Right lobe of liver (tissue), 6 donors: Measurements from ENCODE around the gene WTAP. TPM values are rescaled to one million over a fixed set of nuclear protein-coding genes. Genes with fewer than 3 reads are reported as not detected.

ENCODE experiments used
- ATAC-seq, 4 donors: fragments of 200-7000 bp; cut with Tn5 transposase; one replicate each; pipeline ENCODE4 v1.9.1; 2020; ENCODE audit warnings: mild to moderate bottlenecking in 4 of 4, moderate library complexity in 4 of 4
- DNase-seq, 3 donors: peaks; one replicate each; pipeline ENCODE4 v3.0.0-alpha.2; 2020
- H3K27ac ChIP-seq, 3 donors: fragments of 200-600 bp; one replicate each; pipeline ENCODE4 v1.8.0; 2022
- H3K27me3 ChIP-seq, 2 donors: fragments of 200-600 bp; one replicate each; pipeline ENCODE4 v1.8.0; 2022
- H3K36me3 ChIP-seq, 4 donors: fragments of 200-600 bp; sonication (generic) in 1 of 4; one replicate each; pipeline versions ENCODE4 v1.5.1 to v1.8.0; 2017 to 2022; ENCODE audit warnings: control low read depth in 1 of 4
- H3K4me1 ChIP-seq, 4 donors: fragments of 200-600 bp; sonication (generic) in 1 of 4; one replicate each; pipeline versions ENCODE4 v1.5.1 to v1.8.0; 2017 to 2022; ENCODE audit warnings: control low read depth in 1 of 4
- H3K4me3 ChIP-seq, 3 donors: fragments of 200-600 bp; one replicate each; pipeline ENCODE4 v1.8.0; 2022
- H3K9me3 ChIP-seq, 4 donors: fragments of 200-600 bp; sonication (generic) in 1 of 4; one replicate each; pipeline versions ENCODE4 v1.5.1 to v1.8.0; 2017 to 2022; ENCODE audit warnings: control low read depth in 1 of 4
- POLR2A ChIP-seq: fragments of 450-650 bp; IDR thresholded peaks from one replicate; pipeline ENCODE4 v1.6.1; 2017; ENCODE audit warnings: antibody characterized with exemption, mild to moderate bottlenecking
- WGBS: methylation state at CpG from one replicate; pipeline ENCODE4 v1.1.6; 2018; ENCODE audit warnings: low coverage, low lambda C conversion rate; ENCODE audit not compliant: insufficient coverage; ENCODE audit errors: missing lambda C conversion rate; 5-methylcytosine and 5-hydroxymethylcytosine counted together
- intact Hi-C, 2 donors: fragments of 100-400 bp; cut with DNase I; formaldehyde crosslinking; loops; one replicate each; pipeline versions ENCODE4 v1.11.2 to v1.14.1; 2022
- total RNA-seq, 6 experiments: library from RNA; depleted of rRNA in 2 of 6; stranded (reverse); fragments of >200 nt in 2 of 6; fragmentation: NEBNext Ultra II Directional in 3 of 6; extraction: Animal tissue kit (Norgen Biotek cat#: 25700) in 3 of 6; gene quantifications; one replicate each; pipeline versions ENCODE4 v1.1.0 to v1.2.4, GENCODE V29; 2016 to 2023
- TF ChIP-seq, protein P1 (sequence below), 4 donors: fragments of 200-600 bp in 3 of 4; fragments of 450-650 bp in 1 of 4; IDR thresholded peaks; one replicate each; pipeline versions ENCODE4 v1.5.1 to v1.8.0; 2016 to 2022; ENCODE audit warnings: antibody characterized with exemption in 4 of 4, mild to moderate bottlenecking in 2 of 4
- donor health status: DM: no; HTN: yes; CAD: no.
- donor health status: DM: no; HTN: no; CAD: no.
- donor health status: DM: no; HTN: no; CAD: no.
- donor health status: DM: no; HTN: yes; CAD: no.
- donor health status: DM: no; HTN: yes; CAD: no.

Gene WTAP
- total RNA-seq, 6 experiments from 2014 or later, result 21.1 to 64.3 (median 37.6) TPM

DNA sequence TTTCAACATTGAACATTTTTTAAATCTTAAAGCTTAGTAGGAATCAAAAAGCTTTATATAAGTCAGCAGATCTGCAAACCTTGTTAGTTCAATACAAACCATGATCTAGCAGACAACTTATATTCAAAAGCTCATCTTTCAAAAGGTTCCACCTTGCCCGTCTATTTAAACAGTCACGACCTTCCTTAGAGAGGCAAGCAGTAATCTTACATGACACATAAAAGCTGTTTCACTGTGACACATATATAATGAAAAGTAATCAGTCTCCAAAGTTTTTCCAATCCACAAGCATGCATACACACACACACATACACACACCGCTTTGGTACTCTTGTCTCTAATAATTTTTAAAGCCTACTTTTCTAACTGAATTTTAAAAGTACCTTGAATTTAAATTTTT is 47.2 kb upstream of the WTAP start:
- peak overlapping the region in 2 of 3 donors; percentile 12 to 53 for H3K27ac ChIP-seq
- 61% methylated on average over 3 of the region's 3 CpGs for WGBS
- H3K4me3 ChIP-seq, result no peak overlapping the region
- no peaks in the 10 kb centered on the region for H3K9me3 ChIP-seq
- peaks cover 0 to 37% (median 13%) of the 10 kb centered on the region in 4 donors for H3K4me1 ChIP-seq
- no peak for DNase-seq
- peak in 1 of 4 donors; percentile 6 for ATAC-seq
- H3K27me3 ChIP-seq, result no peaks in the 10 kb centered on the region
- intact Hi-C loops, result no loop called here
- no peak for TF ChIP-seq POLR2A
- TF ChIP-seq, protein P1, sequence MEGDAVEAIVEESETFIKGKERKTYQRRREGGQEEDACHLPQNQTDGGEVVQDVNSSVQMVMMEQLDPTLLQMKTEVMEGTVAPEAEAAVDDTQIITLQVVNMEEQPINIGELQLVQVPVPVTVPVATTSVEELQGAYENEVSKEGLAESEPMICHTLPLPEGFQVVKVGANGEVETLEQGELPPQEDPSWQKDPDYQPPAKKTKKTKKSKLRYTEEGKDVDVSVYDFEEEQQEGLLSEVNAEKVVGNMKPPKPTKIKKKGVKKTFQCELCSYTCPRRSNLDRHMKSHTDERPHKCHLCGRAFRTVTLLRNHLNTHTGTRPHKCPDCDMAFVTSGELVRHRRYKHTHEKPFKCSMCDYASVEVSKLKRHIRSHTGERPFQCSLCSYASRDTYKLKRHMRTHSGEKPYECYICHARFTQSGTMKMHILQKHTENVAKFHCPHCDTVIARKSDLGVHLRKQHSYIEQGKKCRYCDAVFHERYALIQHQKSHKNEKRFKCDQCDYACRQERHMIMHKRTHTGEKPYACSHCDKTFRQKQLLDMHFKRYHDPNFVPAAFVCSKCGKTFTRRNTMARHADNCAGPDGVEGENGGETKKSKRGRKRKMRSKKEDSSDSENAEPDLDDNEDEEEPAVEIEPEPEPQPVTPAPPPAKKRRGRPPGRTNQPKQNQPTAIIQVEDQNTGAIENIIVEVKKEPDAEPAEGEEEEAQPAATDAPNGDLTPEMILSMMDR (IDR thresholded peaks at IDR 0.05), result no peak
- peaks cover 0 to 57% (median 27%) of the 10 kb centered on the region in 4 donors for H3K36me3 ChIP-seq

DNA sequence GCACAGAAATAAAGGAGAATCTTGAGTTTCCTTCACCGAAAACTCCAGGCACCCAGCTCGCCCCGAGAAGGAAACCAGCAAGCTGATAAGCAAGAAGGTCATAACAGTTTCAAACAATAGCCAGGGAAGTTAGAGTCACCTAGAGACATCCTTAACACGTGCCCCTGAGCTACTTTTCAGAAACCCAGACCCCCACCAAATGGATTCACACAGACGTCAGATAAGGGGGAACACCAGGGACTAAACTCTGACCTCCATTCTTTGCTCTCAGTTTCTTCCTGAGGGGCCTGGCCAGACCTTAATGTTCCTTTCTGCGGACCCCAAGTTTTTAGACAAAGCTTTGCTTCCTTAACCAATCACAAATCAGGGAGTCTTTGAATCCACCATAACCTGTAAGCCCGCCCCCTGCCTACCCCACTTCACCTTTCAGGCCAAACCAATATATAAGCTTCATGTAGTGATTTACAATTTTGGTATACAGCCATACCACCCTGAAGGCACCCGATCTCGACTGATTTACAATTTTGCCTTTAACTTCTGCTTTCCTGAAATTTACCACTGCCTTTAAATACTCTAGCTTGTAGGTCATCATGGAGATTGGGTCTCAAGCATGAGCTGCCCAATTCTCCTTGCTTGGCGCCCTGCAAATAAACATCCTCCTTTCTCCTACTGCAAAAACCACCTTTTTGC is 46.0 kb upstream of the WTAP start:
- ATAC-seq (peak in 3 of 4 donors; percentile 2 to 51 (median 9)), DNase-seq (no peak)
- Histone ChIP-seq H3K4me1 (peaks cover 0 to 39% (median 13%) of the 10 kb centered on the region in 4 donors), H3K4me3 (no peak overlapping the region), H3K9me3 (no peaks in the 10 kb centered on the region), H3K36me3 (peaks cover 4 to 69% (median 30%) of the 10 kb centered on the region in 4 donors), H3K27ac (no peak overlapping the region), H3K27me3 (no peaks in the 10 kb centered on the region)
- intact Hi-C loops, result no loop called here
- no peak for TF ChIP-seq POLR2A
- TF ChIP-seq, protein P1 (IDR thresholded peaks at IDR 0.05), result no peak
- 77% methylated on average over 6 of the region's 10 CpGs for WGBS

DNA sequence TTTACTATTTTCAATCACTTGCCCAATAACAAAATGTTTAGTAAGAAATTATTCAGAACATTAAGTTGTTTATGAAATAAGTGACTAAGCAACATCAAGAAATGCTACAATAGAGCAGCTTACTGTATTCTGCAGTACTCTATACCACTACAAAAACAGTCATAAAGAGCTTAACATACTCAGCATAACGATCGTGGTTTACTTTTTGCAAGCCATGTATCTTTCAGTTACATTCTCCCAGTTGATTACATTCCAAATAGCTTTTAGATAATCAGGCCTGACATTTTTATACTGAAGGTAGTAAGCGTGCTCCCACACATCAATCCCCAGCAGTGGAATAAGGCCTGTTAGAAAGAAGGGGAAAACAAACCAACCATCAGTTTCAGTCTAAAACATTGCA is 45.0 kb upstream of the WTAP start:
- Histone ChIP-seq H3K4me1 (peaks cover 0 to 46% (median 13%) of the 10 kb centered on the region in 4 donors), H3K27me3 (no peaks in the 10 kb centered on the region), H3K4me3 (no peak overlapping the region), H3K27ac (no peak overlapping the region), H3K9me3 (no peaks in the 10 kb centered on the region), H3K36me3 (peaks cover 6 to 76% (median 32%) of the 10 kb centered on the region in 4 donors)
- TF ChIP-seq, protein P1 (IDR thresholded peaks at IDR 0.05), result no peak
- TF ChIP-seq POLR2A, result no peak
- ATAC-seq, result no peak
- DNase-seq, result no peak
- intact Hi-C loops, result no loop called here
- 73% methylated on average over 3 of the region's 3 CpGs for WGBS

DNA sequence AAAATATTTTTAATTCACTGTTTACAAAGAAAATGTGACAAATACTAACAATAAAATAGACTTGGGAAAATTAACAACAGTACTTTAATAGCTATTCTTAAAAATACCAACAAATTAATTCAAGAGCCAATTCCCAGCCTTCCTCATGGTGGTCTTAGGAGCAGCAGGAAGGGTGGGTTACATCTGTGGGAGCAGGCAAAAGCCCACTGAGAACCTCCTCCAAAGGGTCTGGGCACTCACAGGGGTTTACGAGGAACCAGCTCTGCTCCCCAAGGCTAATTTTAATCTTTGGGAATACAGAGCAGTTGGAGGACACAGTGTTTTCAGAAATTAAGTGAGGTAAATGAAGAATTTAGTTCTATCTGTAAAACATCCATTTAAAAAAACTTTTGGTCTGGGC is 44.5 kb upstream of the WTAP start:
- Histone ChIP-seq H3K9me3 (no peaks in the 10 kb centered on the region), H3K27ac (peak overlapping the region in 1 of 3 donors; percentile 15), H3K36me3 (peaks cover 6 to 76% (median 35%) of the 10 kb centered on the region in 4 donors), H3K4me3 (no peak overlapping the region), H3K27me3 (no peaks in the 10 kb centered on the region), H3K4me1 (peaks cover 0 to 52% (median 13%) of the 10 kb centered on the region in 4 donors)
- DNase-seq, result no peak
- TF ChIP-seq POLR2A, result no peak
- TF ChIP-seq, protein P1 (IDR thresholded peaks at IDR 0.05), result no peak
- no CpG with 5 or more reads among the region's 1 CpG for WGBS
- ATAC-seq, result no peak
- intact Hi-C loops, result no loop called here
